GM12873 (cell line): Measurements from ENCODE around the gene GOLGA3.

ENCODE experiments used
- CTCF ChIP-seq: IDR thresholded peaks from 2 replicates; pipeline ENCODE4 v1.5.1; 2012; ENCODE audit warnings: low read depth, mild to moderate bottlenecking, moderate library complexity, low read length, control low read depth; ENCODE audit not compliant: insufficient read depth; ENCODE audit errors: missing control alignments

GOLGA3 gene

GRCh38 chr12:132787877-132788276 is 40.8 kb downstream of the GOLGA3 start:
- no peak for TF ChIP-seq CTCF

GRCh38 chr12:132786192-132786591 is 42.5 kb downstream of the GOLGA3 start:
- TF ChIP-seq CTCF, result no peak

GRCh38 chr12:132784580-132784979 is 44.1 kb downstream of the GOLGA3 start:
- TF ChIP-seq CTCF, result no peak

GRCh38 chr12:132783917-132784531 is 44.6 kb downstream of the GOLGA3 start:
- TF ChIP-seq CTCF, result no peak

GRCh38 chr12:132781938-132782337 is 46.7 kb downstream of the GOLGA3 start:
- TF ChIP-seq CTCF, result no peak

- no peak for TF ChIP-seq CTCF
Measured at GRCh38 chr12:132779781-132780353, 48.8 kb downstream of the GOLGA3 start.

GRCh38 chr12:132777614-132778013 is 51.1 kb downstream of the GOLGA3 start:
- TF ChIP-seq CTCF, result no peak
